ENCODE results near the gene POLR2E. TPM values are rescaled to one million over a fixed set of nuclear protein-coding genes. Genes with fewer than 3 reads are reported as not detected.

Gene POLR2E
- total RNA-seq, 1 donor from 2014 or later: 178 TPM

DNA sequence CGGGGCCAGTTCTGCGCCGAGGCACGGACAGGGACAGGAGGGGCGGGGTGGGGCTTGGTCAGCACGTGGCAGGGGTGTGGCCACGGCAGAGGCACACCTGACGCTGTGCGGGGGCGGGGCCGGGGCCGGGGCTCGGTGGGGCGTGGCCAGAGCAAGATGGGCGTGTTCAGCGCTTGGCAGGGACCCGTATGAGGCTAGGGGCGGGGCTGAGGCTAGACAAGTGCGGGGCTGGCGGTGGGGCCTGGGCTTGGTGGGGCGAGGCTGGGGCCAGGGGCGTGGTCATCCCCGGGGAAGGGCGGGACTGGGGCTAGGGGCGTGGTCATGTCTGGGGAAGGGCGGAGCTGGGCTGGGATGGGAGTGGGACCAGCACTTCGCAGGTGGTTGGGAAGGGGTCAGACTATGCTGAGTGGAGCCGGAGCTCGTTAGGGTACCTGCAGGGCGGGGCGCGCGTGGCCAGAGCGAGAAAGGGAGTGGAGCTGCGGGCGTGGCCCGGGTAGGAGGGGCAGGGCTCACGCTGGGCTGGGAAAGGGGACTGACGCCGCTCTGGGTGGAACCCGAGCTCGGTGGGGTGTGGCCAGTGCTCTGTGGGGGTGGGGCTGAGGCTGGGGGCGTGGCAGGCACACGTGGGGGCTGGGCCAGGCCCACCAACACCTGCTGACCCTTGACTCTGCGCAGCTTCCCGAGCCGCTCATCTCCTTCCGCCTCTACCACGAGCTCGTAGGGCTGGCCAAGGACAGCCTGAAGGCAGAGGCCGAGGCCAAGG is 12.8 kb downstream of the POLR2E start:
- intact Hi-C loops (cut with micrococcal nuclease): loop anchor here (2.0 kb wide), 1 partner anchor 14 kb away; no protein-coding TSS in a partner anchor

GRCh38 chr19:1081301-1082164 is 13.6 kb downstream of the POLR2E start:
- intact Hi-C loops (cut with micrococcal nuclease): loop anchor here (2.0 kb wide), 1 partner anchor 13 kb away; no protein-coding TSS in a partner anchor

GRCh38 chr19:1080360-1081161 is 14.6 kb downstream of the POLR2E start:
- intact Hi-C loops (cut with micrococcal nuclease): no loop called here

DNA sequence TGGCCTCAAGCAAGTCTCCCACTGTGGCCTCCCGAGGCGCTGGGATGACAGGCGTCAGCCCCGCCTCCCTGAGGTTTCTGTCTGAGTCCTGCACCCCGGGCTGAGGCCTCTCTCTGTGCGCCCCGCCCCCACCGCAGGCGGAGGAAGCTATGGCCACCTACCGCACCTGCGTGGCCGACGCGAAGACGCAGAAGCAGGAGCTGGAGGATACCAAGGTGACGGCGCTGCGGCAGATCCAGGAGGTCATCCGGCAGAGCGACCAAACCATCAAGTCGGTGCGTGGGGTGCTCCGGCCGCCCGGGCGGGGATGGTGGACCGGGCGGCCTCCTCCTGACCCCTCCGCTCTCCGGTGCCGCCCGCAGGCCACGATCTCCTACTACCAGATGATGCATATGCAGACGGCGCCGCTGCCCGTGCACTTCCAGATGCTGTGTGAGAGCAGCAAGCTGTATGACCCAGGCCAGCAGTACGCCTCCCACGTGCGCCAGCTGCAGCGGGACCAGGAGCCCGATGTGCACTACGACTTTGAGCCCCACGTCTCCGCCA is 15.5 kb downstream of the POLR2E start:
- intact Hi-C loops (cut with micrococcal nuclease): no loop called here

GRCh38 chr19:1076951-1077350 is 18.2 kb downstream of the POLR2E start:
- intact Hi-C loops (cut with micrococcal nuclease): loop anchor here (1.0 kb wide), 1 partner anchor 8 kb away; no protein-coding TSS in a partner anchor

GRCh38 chr19:1076046-1076386 is 19.2 kb downstream of the POLR2E start:
- intact Hi-C loops (cut with micrococcal nuclease): no loop called here

- intact Hi-C loops (cut with micrococcal nuclease): no loop called here
Measured at GRCh38 chr19:1074544-1075283, 20.5 kb downstream of the POLR2E start.

DNA sequence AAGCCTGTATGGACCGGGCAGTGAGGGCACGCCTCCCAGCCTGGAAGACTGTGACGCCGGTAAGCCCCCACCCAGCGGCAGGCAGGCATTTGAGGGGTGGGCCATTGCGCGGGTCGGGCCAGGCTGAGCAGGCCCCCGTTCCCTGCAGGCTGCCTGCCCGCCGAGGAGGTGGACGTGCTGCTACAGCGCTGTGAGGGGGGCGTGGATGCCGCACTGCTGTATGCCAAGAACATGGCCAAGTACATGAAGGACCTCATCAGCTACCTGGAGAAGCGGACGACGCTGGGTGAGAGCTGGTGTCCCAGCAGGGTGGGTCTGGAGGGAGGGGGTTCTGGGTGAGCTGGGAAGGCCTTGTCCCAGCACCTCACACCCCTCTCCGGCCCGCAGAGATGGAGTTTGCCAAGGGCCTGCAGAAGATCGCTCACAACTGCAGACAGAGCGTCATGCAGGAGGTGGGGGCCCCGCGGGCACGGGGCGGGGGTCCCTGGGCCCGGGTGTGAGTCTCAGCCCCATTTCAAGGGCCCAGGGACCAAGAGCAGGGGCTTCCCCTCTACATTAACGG is 21.1 kb downstream of the POLR2E start:
- intact Hi-C loops (cut with micrococcal nuclease): no loop called here

DNA sequence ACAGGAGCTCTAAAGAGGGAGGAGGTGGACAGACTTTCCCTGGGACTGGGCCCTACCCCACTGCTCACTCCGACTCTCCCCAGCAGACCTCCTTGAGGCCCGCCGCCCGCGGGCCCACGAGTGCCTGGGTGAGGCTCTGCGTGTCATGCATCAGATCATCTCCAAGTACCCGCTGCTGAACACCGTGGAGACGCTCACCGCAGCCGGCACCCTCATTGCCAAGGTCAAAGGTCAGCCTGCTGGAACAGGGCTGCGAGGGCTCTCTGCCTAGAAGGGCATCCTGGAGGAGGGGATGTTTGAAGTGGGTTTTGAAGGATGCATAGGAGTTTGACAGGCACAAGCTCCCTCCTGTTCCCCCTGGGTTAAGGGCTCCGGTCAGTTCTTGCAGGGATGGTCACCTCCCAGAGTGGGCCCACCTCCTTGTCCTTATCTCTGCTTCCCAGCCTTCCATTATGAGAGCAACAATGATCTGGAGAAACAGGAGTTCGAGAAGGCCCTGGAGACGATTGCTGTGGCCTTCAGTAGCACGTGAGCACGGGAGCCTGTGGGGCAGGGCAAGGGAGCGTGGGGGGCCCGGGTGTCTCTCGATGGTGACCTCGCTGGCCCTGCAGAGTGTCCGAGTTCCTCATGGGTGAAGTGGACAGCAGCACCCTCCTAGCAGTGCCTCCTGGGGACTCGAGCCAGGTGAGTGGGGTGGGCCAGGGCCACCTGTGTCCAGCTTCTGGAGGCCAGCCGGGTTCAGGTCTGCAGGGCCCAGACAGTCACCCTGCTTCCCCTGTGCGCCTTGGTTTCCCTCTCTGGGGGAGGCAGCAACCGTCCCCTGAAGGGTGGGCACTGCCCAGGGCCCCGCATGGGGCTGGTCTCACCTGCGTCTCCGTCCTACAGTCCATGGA is 21.9 kb downstream of the POLR2E start:
- intact Hi-C loops (cut with micrococcal nuclease): no loop called here

DNA sequence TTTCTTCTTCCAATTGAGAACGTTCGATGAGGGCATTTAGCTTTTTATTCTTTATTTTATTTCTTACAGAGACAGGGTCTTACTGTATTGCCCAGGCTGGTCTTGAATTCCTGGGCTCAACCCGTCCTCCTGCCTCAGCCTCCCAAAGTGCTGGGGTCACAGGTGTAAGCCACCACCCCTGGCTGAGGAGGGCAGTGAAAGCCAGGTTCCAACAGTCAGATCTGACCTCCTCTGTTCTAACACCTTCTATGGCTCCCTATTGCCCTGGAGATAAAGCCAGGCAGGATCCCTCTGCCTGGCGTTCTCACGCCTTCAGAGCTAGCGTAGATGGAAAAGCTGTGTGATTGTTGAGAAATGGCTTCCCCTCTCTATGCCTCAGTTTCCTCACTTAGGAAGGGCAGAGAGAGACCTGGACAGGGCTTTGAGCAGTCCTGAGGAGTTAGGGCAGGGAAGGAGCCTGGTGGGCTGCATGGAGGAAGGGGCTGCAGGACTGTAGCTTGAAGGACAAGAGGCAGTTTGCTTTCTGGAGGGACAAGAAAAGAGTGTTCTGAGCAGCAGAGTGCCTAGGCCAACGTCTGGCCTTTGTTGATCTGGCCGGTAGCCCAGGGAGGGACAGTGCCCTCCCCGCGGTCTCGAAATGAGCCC is 22.7 kb downstream of the POLR2E start:
- intact Hi-C loops (cut with micrococcal nuclease): no loop called here

DNA sequence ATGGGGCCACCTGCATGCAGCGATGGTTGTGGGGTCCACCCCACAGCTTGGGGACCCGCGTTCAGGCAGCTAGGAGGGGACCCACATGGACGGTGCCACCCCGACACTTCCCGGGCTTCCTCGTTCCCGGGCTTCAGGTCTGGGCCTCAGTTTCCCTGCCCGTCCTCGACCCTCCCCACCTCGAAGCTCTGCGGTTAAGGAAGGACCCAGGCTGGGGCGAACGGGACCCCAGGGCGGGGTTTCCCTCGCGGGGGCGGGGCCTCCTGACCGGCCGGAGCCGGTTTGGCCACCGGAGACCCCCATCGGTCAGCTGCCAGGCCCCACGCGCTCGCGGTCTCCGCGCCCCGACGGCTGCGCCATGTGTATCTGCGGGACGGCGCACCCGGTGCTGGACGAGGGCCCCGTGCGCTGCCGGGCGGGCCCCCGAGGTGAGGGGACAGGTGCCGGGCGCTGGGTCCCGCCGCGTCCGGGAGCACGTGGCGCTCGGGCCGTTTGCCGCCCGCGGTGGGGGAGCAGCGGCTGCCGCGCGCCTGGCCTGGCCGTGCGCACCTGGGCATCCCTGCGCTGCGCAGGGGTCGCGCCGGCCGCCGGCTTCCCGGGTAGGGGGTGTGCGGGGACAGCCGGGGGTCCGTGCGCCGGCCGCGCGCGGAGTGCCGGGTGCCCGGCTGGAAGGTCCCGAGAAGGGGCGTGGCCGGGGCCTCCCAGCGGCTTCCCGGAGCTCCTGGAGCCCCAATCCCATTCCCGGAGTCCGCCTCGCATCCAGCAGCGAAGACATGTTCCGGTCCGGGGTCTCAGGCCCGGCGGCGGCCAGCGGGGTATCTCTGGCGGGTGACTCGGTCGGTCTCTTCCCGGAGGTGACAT is 24.0 kb downstream of the POLR2E start:
- intact Hi-C loops (cut with micrococcal nuclease): no loop called here

DNA sequence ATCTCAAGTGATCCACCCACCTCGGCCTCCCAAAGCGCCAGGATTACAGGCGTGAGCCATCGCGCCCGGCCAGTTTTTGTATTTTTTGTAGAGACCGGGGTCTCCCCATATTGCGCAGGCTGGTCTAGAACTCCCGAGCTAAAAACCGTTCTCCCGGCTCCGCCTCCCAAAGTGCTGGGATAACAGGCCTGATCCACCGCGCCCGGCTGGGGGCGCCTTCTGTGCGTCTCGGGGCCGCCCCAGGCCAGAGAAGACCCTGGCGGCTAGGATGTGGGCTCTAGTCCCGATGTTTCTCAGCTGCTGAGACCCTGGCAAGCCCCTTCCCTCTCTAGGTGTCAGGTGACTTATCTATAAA is 24.6 kb downstream of the POLR2E start:
- intact Hi-C loops (cut with micrococcal nuclease): no loop called here

GRCh38 chr19:1069009-1069779 is 26.0 kb downstream of the POLR2E start:
- intact Hi-C loops (cut with micrococcal nuclease): loop anchor here (1.0 to 2.0 kb wide), 4 partner anchors 8 to 42 kb away; partner anchors contain the start of genes ABCA7 and CNN2

DNA sequence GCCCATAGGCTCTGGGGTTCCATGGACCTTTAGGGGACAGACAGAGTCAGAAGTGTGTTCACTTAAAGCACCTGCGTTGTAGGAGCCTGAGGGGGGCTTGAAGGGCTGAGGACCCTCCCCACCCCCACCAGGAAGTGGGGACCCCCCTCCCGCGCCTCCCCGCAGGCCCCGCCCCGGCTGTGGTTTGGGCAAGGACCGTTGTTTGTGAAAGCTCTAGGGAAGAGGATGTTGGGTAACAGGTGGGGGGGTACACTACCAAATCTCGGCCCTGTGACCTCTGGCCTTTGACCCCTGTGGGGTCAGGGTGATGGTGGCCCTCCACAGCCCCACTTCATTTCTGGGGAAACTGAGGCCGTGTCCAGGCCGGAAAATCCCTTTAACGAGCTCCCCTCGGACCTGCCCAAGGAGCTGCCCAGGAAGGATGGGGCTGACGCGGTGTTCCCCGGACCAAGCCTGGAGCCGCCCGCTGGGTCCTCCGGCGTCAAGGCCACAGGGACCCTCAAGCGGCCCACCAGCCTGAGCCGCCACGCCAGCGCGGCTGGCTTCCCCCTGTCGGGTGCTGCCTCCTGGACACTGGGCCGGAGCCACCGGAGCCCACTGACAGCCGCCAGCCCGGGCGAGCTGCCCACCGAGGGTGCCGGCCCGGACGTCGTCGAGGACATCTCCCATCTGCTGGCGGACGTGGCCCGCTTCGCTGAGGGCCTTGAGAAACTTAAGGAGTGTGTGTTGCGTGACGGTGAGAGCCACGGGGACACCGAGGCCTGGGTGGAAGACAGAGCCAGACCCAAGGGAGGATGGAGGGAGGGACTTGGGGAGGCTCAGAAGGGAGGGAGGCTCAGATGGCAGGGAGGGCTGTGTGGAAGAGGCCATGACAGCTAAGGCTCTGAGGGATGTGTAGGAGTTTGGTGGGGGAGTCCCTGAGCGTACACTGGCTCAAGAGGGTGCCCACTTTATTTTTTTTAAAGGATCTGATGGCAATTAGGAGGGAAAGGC is 26.9 kb downstream of the POLR2E start:
- intact Hi-C loops (cut with micrococcal nuclease): loop anchor here (1.0 to 2.0 kb wide), 4 partner anchors 9 to 42 kb away; partner anchors contain the start of genes ABCA7 and CNN2

GRCh38 chr19:1067341-1067957 is 27.7 kb downstream of the POLR2E start:
- intact Hi-C loops (cut with micrococcal nuclease): no loop called here
